Pancreas (tissue), 10 donors: Measurements from ENCODE around the gene PRKAG3. TPM values are rescaled to one million over a fixed set of nuclear protein-coding genes. Genes with fewer than 3 reads are reported as not detected.

Experiments used
- ATAC-seq, 4 donors: fragments of 200-7000 bp; cut with Tn5 transposase; one replicate each; pipeline versions ENCODE4 v1.8.0 to v1.9.1; 2020; ENCODE audit warnings: mild to moderate bottlenecking in 4 of 4, moderate library complexity in 4 of 4
- DNase-seq, 6 donors: peaks; one replicate each; pipeline ENCODE4 v3.0.0-alpha.2; 2020
- FAIRE-seq: peaks from 2 replicates; lab custom pipeline; 2012; peaks lifted over from hg19 to GRCh38; lab: Jason Lieb, UNC
- H3K27ac ChIP-seq, 4 donors: fragments of 200-600 bp; sonication (generic); 1 replicate in 3 of 4; 2 replicates in 1 of 4; pipeline versions ENCODE4 v1.5.0 to v1.8.0; 2020
- H3K27me3 ChIP-seq, 4 donors: fragments of 200-600 bp; one replicate each; pipeline ENCODE4 v1.8.0; 2021
- H3K36me3 ChIP-seq, 3 donors: fragments of 200-600 bp; sonication (generic) in 1 of 3; one replicate each; pipeline versions ENCODE4 v1.5.0 to v1.8.0; 2020 to 2021
- H3K4me1 ChIP-seq, 3 donors: fragments of 200-600 bp; one replicate each; pipeline ENCODE4 v1.8.0; 2021
- H3K4me3 ChIP-seq, 4 donors: fragments of 200-600 bp; sonication (generic) in 2 of 4; one replicate each; pipeline versions ENCODE4 v1.5.0 to v1.8.0; 2020 to 2021
- H3K9me3 ChIP-seq, 4 donors: fragments of 200-600 bp; one replicate each; pipeline ENCODE4 v1.8.0; 2021
- CTCF ChIP-seq, 4 donors: fragments of 200-600 bp; sonication (generic) in 3 of 4; IDR thresholded peaks; one replicate each; pipeline versions ENCODE4 v1.5.0 to v1.8.0; 2021; ENCODE audit warnings: antibody characterized with exemption in 4 of 4
- WGBS, 2 donors: extraction: QIAGEN DNeasy Blood & Tissue Kit; methylation state at CpG; one replicate each; pipeline ENCODE4 v1.1.7; 2013; 5-methylcytosine and 5-hydroxymethylcytosine counted together
- intact Hi-C, 3 donors: fragments of 100-400 bp; cut with DNase I; formaldehyde crosslinking; loops; one replicate each; pipeline versions ENCODE4 v1.11.1 to v1.14.2; 2022
- polyA plus RNA-seq, 2 donors: library from polyadenylated mRNA; stranded (reverse); fragments of 200-250 nt; gene quantifications; one replicate each; pipeline ENCODE4 v1.2.3, GENCODE V29; 2013
- total RNA-seq, 6 donors: library from RNA; stranded (reverse); fragmentation: NEBNext Ultra II Directional in 4 of 6; extraction: Animal tissue kit (Norgen Biotek cat#: 25700) in 4 of 6; gene quantifications; one replicate each; pipeline versions ENCODE4 v1.2.1 to v1.2.4, GENCODE V29; 2021 to 2023
- donor health status: healthy with polysubstance abuse.
- donor health status: DM: no; HTN: no; CAD: no; lungs with moderate emphysema.
- donor health status: DM: no; HTN: no; CAD: no.
- donor health status: control.
- donor health status: control.
- donor health status: Bipolar disorder and iron deficiency.
- donor health status: DM: yes; HTN: yes; CAD: no.
- donor health status: DM: no; HTN: no; CAD: no.
- donor health status: DM: no; HTN: no; CAD: no.
- donor health status: DM: yes; HTN: yes; CAD: no.

Gene PRKAG3
- total RNA-seq (not detected), polyA plus RNA-seq (not detected)

DNA sequence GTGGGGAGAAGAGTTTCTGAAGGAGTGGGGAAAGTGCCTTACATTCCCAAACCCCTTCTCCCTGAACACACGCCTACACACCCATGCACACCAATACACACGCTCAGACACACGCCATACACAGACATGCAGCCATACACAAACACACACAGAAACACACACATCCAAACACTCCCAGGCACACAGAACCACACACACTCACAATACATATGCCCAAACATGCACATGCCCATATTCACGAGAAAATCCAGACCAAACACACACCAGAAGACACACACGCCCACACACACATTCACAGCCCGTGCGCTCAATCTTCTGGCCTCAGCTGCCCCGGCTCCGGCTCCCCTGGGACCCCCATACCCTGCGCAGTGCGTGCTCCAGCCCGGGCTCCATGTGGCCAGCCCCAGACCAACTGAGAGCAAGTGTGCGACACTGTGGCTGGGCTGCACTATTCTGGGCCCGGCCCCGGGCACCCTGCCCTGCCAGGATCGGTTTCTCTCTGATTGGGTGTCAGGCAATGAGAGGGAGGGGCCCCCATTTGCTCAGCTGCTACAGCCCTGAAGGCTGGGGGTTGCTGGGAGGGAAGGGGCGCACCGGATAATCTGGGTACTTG lies at the start of gene PRKAG3:
TSS of gene PRKAG3 (minus strand) at position 426 of the 613 bp plus-strand sequence.
- Histone ChIP-seq H3K9me3 (no peaks in the 10 kb centered on the region), H3K27ac (no peak within 1 kb of the TSS), H3K4me1 (no peaks in the 10 kb centered on the region), H3K36me3 (no peaks in the 10 kb centered on the region), H3K27me3 (no peaks in the 10 kb centered on the region), H3K4me3 (no peak within 1 kb of the TSS)
- no peak for ATAC-seq
- TF ChIP-seq CTCF (IDR thresholded peaks at IDR 0.05) = no peak
- 51 to 64% methylated on average over 18 of the region's 18 CpGs for WGBS, 2 donors
- no peak for DNase-seq
- intact Hi-C loops = no loop called here
- no peak for FAIRE-seq

DNA sequence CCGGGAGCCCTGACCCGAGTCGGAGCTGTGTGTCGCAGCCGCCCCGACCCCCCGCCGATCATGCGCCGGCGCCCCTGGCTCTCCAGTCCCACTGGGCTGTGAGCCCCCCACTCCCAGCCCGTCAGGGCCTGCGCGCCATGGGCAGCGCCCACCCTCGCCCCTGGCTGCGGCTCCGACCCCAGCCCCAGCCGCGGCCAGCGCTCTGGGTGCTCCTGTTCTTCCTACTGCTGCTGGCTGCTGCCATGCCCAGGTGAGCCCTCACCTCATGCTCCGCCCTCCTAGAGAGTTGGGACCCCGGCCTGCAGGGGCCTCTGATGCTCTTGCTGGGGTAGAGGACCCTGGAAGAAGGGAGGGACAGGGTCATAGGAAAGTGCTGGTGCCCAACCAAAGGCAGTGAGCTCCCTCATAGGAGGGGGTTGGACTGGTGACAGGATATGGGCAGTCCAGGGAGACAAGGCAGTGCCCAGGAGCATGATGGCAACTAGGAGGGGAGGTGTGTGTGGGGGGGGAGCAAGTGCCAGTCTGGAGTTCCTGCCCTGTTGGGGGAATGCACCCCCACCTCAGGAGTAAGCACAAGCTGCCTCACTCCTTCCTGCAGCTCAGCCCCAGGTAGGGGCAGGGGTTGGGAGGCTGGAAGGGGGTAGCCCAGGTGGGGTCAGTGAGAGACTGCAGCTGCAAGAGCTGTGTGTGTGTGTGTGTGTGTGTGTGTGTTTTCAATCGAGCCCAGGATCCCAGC lies 49.4 kb upstream of the PRKAG3 start:
- FAIRE-seq (no peak), ATAC-seq (no peak), DNase-seq (no peak)
- 14 to 25% methylated on average over 13 to 24 of the region's 24 CpGs for WGBS, 2 donors
- peaks cover 0 to 11% (median 11%) of the 10 kb centered on the region in 3 donors for H3K4me1 ChIP-seq
- H3K4me3 ChIP-seq = peak overlapping the region in 1 of 4 donors; percentile 35
- no peaks in the 10 kb centered on the region for H3K36me3 ChIP-seq
- no peak overlapping the region for H3K27ac ChIP-seq
- no peak for TF ChIP-seq CTCF (IDR thresholded peaks at IDR 0.05)
- intact Hi-C loops = no loop called here
- no peaks in the 10 kb centered on the region for H3K9me3 ChIP-seq
- peaks cover 0 to 14% (median 2%) of the 10 kb centered on the region in 4 donors for H3K27me3 ChIP-seq

DNA sequence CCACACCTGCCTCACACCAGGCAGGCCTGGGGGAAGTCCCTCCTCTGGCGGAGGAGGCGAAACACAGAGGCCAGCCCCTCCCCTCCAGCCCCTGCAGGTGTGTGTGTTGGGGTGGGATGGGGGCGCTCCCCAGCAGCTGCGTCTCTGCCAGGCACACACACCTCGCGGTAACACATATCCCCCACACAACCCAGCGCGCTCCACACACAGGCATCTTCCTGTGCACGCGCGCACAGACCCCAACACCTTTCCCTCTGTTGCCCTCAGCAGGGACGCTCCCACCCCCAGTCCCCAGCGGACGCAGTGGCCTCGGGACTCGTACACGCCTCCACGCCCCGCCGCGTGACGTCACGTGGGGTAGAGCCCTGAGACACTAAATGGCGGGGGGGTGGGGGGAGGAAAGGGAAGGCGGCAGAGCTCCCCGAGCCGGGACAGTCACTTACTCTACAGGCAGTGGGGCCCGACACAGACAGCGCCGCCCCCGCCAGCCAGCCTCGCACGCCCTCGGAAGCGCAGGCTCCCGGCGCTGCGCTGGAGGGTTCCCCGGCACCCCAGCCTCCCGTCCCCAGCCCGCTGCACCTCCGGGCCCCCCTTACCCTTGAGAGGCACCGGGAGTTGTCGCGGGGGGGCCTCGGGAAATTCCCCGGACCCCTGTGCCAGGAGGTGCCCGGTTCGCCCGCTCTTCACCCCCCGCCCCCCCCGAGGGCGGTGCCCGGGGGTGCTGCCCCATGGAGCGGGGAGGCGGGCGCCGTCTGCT lies 48.7 kb upstream of the PRKAG3 start, which contains the start of gene WNT10A:
TSS of gene WNT10A (plus strand) at position 751 of the 757 bp plus-strand sequence. CDS start 144 bp downstream, outside the sequence.
- WGBS, 2 donors = 1 to 2% methylated on average over 24 to 58 of the region's 58 CpGs
- H3K27me3 ChIP-seq = peaks cover 0 to 14% (median 2%) of the 10 kb centered on the region in 4 donors

GRCh38 chr2:218879776-218880101 lies 48.1 kb upstream of the PRKAG3 start:
- FAIRE-seq (no peak), ATAC-seq (no peak), DNase-seq (no peak)
- Histone ChIP-seq H3K27ac (no peak overlapping the region), H3K9me3 (no peaks in the 10 kb centered on the region), H3K27me3 (peaks cover 0 to 14% (median 2%) of the 10 kb centered on the region in 4 donors), H3K36me3 (no peaks in the 10 kb centered on the region), H3K4me1 (peaks cover 0 to 11% (median 11%) of the 10 kb centered on the region in 3 donors), H3K4me3 (peak overlapping the region in 2 of 4 donors; percentile 1 to 35)
- no peak for TF ChIP-seq CTCF (IDR thresholded peaks at IDR 0.05)
- intact Hi-C loops = no loop called here
- 10 to 12% methylated on average over 11 of the region's 11 CpGs for WGBS, 2 donors

More for the DNA sequence above, 48.7 kb upstream of the PRKAG3 start, which contains the start of gene WNT10A:
- peak in 3 of 4 donors; percentile 36 to 66 (median 45) for ATAC-seq
- no peak for TF ChIP-seq CTCF (IDR thresholded peaks at IDR 0.05)
- Histone ChIP-seq H3K9me3 (no peaks in the 10 kb centered on the region), H3K27ac (no peak within 1 kb of the TSS), H3K36me3 (no peaks in the 10 kb centered on the region), H3K4me3 (peak within 1 kb of the TSS in 2 of 4 donors; percentile 1 to 35), H3K4me1 (peaks cover 0 to 11% (median 11%) of the 10 kb centered on the region in 3 donors)
- DNase-seq = peak in 2 of 6 donors; percentile 37 to 79
- intact Hi-C loops = no loop called here
- FAIRE-seq = no peak
